GM18526 (cell line): Measurements from ENCODE around the gene TEX2.

Experiments
- POLR2A ChIP-seq: IDR thresholded peaks from 3 replicates; pipeline ENCODE4 v1.6.1; 2011; ENCODE audit not compliant: insufficient read length; ENCODE audit errors: extremely low read depth

TEX2 gene, protein sequence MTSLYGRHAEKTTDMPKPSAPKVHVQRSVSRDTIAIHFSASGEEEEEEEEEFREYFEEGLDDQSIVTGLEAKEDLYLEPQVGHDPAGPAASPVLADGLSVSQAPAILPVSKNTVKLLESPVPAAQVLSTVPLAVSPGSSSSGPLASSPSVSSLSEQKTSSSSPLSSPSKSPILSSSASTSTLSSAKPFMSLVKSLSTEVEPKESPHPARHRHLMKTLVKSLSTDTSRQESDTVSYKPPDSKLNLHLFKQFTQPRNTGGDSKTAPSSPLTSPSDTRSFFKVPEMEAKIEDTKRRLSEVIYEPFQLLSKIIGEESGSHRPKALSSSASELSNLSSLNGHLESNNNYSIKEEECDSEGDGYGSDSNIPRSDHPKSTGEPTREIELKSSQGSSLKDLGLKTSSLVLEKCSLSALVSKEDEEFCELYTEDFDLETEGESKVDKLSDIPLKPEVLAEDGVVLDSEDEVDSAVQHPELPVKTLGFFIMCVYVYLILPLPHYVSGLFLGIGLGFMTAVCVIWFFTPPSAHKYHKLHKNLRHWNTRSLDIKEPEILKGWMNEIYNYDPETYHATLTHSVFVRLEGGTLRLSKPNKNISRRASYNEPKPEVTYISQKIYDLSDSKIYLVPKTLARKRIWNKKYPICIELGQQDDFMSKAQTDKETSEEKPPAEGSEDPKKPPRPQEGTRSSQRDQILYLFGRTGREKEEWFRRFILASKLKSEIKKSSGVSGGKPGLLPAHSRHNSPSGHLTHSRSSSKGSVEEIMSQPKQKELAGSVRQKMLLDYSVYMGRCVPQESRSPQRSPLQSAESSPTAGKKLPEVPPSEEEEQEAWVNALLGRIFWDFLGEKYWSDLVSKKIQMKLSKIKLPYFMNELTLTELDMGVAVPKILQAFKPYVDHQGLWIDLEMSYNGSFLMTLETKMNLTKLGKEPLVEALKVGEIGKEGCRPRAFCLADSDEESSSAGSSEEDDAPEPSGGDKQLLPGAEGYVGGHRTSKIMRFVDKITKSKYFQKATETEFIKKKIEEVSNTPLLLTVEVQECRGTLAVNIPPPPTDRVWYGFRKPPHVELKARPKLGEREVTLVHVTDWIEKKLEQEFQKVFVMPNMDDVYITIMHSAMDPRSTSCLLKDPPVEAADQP

DNA sequence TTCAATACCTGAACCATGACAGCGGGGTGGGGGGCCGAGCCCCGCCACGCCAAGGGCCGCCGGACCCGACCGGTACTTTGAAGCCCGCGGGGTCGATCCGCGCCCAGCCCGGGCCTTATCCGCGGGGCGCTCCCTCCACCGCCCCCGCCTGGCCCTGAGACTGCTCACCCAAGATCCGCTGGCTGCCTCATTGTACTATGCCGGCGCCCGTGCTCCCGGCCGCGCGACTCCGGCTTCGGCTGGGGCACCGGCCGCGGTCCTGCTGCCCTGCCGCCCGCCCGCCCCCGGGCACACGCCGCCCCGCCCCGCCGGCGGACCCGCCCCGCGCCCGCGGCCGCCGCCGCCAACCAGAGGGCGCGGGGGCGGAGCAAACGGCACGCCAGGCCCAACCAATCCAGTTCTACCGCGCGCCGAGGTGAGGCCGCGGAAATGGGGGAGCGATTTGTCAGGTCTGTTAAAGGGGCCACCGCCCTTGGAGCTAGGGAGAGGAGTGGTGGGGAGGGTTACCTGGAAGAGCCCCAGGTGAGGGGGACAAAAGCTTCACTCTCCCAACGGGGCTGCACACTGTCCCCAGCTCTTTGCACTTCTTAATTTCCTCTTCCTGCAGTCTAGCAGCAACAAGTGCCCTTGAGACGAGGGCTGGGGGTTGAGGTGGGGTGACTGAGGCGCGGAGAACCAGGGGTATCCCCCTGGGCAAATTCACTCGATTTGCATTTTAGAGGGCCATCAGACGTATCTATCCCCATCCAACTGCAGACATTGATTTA, at the start of gene TEX2:
Gene TEX2 (minus strand): TSS at position 261 of the 767 bp plus-strand sequence. CDS start 49,043 bp downstream, outside the sequence.
- peak; percentile 44 for TF ChIP-seq POLR2A

DNA sequence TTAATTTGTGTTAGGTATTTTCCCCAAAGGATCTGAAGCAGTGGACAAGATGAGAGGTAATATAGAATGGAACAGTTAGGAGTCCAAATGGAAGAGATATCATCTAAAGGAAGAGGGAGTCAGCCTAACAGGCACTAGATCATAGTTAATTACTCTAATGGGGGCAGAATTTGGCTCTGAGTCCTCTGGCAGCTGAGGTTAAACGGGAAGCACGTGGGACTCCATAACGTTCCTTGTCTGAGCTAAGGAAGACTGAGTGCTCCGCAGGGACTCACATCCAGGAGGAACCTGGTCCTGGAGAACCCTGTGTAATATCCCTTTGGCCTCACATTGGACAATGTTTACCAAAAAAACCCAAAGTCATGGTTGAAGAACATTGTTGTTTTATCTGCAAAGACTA, 46.6 kb upstream of the TEX2 start:
- TF ChIP-seq POLR2A = no peak

GRCh38 chr17:64309021-64309420, 46.0 kb upstream of the TEX2 start:
- TF ChIP-seq POLR2A = no peak

- no peak for TF ChIP-seq POLR2A
Observed at GRCh38 chr17:64306850-64307463, 43.9 kb upstream of the TEX2 start.

DNA sequence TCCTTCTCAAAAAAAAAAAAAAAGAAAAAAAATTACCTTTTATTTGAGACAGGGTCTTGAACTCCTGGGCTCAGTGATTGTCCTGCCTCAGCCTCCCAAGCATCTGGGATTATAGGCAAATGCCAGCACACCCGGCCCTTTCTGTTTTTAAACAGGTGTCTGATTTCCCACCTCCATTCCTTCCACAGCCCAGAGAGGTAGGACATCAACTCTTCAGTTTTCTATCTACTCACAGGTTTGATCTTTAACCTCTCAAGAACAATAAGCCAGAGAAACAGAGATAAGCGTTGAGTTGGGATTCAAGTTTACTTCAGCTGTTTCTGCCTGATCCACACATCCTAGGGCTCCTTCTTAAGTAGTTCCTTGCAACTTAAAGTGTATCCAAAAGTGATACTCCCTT, 41.5 kb upstream of the TEX2 start:
- no peak for TF ChIP-seq POLR2A

DNA sequence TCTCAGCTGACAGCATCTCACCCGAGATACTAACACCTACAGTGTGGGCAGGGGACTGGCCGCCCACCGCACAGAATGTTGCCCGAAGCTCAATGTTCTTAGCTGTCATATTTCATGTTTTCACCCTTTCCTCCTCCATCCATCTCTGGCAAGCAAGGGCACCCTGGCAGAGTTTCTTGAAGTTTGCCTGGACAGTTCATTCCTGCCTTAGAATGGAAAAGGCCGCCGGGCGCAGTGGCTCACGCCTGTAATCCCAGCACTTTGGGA, 37.6 kb upstream of the TEX2 start:
- TF ChIP-seq POLR2A = no peak

DNA sequence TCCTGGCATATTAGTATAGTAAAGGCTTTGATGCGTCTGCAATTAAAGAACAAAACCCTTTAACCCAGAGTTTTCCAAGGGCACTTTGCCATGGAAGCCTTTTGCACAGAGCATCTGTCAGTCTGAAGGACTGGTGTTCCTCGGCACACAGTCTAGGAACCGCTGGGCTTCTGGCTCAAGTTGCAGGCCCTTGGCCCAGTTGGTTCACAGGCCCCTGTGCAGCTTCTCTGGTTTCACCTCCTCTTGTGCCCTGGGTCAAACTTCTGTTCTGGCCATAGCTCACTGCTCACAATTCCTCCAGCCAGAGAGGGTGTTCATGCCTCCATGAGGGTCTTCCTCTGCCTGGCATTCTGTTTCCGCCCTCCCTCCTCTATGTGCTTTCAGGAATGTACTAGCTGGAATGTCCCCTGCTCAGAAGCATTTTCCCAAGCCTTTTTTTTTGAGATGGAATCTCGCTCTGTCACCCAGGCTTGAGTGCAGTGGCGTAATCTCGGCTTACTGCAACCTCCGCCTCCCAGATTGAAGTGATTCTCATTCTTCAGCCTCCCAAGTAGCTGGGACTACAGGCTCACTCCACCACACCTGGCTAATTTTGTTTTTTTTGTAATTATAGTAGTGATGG, 34.5 kb upstream of the TEX2 start:
- no peak for TF ChIP-seq POLR2A

GRCh38 chr17:64296246-64296645, 33.2 kb upstream of the TEX2 start:
- no peak for TF ChIP-seq POLR2A

DNA sequence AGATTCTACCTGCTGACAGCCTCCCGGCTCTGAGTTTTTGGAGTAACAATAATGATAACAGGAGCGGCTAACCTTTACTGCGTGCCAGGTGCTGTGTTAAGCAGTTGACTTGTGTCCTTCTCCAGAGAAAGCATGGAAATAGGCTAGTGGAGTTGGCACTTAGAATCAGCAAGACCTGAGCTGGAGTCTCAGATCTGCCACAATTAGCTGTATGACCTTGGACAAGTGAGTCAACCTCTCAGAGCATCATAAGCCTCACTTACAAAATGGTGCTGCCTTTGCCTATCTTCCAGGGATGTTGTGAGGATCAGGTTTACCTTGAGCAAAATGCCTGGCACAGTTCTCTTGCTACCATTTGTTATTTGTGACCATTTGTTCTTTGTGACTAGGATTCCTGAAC, 32.1 kb upstream of the TEX2 start:
- TF ChIP-seq POLR2A = no peak

GRCh38 chr17:64291268-64291851, 28.3 kb upstream of the TEX2 start:
- no peak for TF ChIP-seq POLR2A

- TF ChIP-seq POLR2A = no peak
Observed at GRCh38 chr17:64289741-64290141, 26.7 kb upstream of the TEX2 start.

- TF ChIP-seq POLR2A = no peak
Observed at GRCh38 chr17:64282753-64283080, 19.7 kb upstream of the TEX2 start.

GRCh38 chr17:64281962-64282752, 19.1 kb upstream of the TEX2 start:
- no peak for TF ChIP-seq POLR2A
